ENCODE measurements around the gene ARID4B. TPM values are rescaled to one million over a fixed set of nuclear protein-coding genes. Genes with fewer than 3 reads are reported as not detected.

The ARID4B gene, protein sequence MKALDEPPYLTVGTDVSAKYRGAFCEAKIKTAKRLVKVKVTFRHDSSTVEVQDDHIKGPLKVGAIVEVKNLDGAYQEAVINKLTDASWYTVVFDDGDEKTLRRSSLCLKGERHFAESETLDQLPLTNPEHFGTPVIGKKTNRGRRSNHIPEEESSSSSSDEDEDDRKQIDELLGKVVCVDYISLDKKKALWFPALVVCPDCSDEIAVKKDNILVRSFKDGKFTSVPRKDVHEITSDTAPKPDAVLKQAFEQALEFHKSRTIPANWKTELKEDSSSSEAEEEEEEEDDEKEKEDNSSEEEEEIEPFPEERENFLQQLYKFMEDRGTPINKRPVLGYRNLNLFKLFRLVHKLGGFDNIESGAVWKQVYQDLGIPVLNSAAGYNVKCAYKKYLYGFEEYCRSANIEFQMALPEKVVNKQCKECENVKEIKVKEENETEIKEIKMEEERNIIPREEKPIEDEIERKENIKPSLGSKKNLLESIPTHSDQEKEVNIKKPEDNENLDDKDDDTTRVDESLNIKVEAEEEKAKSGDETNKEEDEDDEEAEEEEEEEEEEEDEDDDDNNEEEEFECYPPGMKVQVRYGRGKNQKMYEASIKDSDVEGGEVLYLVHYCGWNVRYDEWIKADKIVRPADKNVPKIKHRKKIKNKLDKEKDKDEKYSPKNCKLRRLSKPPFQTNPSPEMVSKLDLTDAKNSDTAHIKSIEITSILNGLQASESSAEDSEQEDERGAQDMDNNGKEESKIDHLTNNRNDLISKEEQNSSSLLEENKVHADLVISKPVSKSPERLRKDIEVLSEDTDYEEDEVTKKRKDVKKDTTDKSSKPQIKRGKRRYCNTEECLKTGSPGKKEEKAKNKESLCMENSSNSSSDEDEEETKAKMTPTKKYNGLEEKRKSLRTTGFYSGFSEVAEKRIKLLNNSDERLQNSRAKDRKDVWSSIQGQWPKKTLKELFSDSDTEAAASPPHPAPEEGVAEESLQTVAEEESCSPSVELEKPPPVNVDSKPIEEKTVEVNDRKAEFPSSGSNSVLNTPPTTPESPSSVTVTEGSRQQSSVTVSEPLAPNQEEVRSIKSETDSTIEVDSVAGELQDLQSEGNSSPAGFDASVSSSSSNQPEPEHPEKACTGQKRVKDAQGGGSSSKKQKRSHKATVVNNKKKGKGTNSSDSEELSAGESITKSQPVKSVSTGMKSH (N-terminal part only)
- 48.7 and 61.0 TPM in 2 replicates for total RNA-seq (2022)
- percentile 92 among the genes with signal in this experiment for Bru-seq, nascent RNA
- BruChase-seq, experiment 1, labeled RNA remaining after a 6-hour chase = percentile 82 among the genes with signal in this experiment
- BruChase-seq, experiment 2, labeled RNA remaining after a 2-hour chase = percentile 90 among the genes with signal in this experiment
- long read RNA-seq, full-length matches to known transcripts = 40 of 83 reads
- long read RNA-seq, partial matches to known transcripts = 29 of 83 reads
- long read RNA-seq, other reads (novel, unspliced or antisense) = 14 of 83 reads

DNA sequence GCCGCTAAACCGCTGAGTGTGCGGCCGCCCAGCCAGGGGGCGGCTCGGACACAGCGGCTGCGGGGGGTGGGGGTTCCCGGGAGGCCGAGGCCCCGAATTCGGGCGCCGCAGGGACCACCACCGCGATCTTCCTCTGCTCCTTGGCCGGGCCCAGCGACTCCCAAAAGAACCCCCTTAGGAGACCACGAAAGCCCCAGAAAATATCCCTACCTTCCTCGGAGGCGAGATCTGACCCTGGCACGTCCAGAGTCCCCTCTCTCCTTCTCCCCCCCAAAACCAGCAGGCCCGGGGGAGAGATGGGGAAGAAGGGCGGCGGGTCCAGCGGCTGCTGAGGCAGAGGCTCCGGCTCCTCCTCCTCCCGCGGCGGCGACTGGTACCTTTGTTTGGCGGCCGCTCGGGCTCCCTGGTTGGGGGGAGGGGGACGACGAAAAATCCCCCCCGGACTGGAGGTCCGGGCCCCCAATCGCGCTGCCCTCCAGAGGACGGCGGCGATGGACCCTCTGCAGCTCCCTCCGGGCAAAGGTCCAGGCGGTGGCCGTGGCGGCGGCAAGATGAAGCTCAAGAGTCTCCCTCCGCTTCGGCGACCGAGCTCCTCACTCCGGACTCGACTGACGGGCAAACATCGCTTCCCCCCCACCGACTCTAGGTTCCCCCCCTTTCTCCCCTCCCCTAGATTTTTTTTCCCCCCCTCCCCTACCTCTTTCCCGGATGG is at the start of gene ARID4B:
Gene ARID4B (minus strand): TSS at position 621 of the 712 bp plus-strand sequence. CDS start 1,260 bp downstream, outside the sequence.
- intact Hi-C loops (cut with micrococcal nuclease) = loop anchor here (1.0 to 5.0 kb wide), 5 partner anchors 40 to 225 kb away; partner anchors contain the start of genes RBM34 and TBCE
- Mint-ChIP-seq H3K27me3 (ENCODE audit: insufficient read depth, unreplicated experiment) (no peaks in the 10 kb centered on the region), H3K9me3 (ENCODE audit: unreplicated experiment) (no peaks in the 10 kb centered on the region), H3K4me3 (ENCODE audit: unreplicated experiment) (no peak within 1 kb of the TSS), H3K36me3 (ENCODE audit: insufficient read depth, unreplicated experiment) (peaks cover 28% of the 10 kb centered on the region), H3K4me1 (ENCODE audit: insufficient read depth, unreplicated experiment) (peaks cover 25% of the 10 kb centered on the region), H3K27ac (ENCODE audit: low read depth, unreplicated experiment) (no peak within 1 kb of the TSS)
- TF ChIP-seq, protein P1, sequence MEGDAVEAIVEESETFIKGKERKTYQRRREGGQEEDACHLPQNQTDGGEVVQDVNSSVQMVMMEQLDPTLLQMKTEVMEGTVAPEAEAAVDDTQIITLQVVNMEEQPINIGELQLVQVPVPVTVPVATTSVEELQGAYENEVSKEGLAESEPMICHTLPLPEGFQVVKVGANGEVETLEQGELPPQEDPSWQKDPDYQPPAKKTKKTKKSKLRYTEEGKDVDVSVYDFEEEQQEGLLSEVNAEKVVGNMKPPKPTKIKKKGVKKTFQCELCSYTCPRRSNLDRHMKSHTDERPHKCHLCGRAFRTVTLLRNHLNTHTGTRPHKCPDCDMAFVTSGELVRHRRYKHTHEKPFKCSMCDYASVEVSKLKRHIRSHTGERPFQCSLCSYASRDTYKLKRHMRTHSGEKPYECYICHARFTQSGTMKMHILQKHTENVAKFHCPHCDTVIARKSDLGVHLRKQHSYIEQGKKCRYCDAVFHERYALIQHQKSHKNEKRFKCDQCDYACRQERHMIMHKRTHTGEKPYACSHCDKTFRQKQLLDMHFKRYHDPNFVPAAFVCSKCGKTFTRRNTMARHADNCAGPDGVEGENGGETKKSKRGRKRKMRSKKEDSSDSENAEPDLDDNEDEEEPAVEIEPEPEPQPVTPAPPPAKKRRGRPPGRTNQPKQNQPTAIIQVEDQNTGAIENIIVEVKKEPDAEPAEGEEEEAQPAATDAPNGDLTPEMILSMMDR (IDR thresholded peaks at IDR 0.05; ENCODE audit: unreplicated experiment) = no peak
- POLR2A ChIA-PET = interaction anchor here (0.6 to 9.2 kb wide), 30 partner anchors 13 to 723 kb away, joined by 3 to 193 read pairs (median 6); partner anchors contain the start of genes B3GALNT2, RBM34, TBCE and TOMM20
- no TSS peak for BruUV-seq (replicated peaks)
- CTCF ChIA-PET = interaction anchor here (0.6 to 6.5 kb wide), 5 partner anchors 65 to 115 kb away, joined by 3 to 61 read pairs (median 4); no protein-coding TSS in a partner anchor
- no peak for DNase-seq (ENCODE audit: unreplicated experiment)

DNA sequence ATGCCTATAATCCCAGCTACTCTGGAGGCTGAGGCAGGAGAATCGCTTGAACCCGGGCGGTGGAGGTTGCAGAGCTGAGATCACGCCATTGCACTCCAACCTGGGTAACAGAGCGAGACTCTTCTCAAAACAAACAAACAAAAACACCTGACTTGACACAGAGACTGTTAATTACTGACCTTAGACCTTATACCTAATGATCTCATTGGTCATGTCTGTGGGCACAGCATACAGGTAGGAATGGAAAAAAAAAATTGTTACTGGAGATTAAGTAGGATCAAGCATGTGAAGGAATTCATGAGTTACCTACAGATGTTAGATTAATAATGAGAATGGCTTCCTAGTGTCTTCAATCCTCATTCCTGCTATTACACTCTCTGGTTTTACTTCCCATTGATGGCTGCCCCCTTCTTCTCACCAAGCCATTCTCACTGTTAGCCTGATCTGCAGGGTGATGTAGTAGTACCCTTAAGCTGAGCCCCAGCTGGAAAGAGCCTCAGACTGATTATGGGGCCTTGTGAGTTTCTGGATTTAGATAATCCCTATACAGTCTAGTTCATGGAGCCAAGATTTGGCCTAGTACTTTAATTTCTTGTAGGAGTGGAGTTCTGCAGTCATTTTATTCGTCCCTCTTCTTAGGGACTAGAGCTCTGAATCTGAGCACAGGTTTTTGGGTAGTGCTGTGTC is 48.1 kb upstream of the ARID4B start:
- Mint-ChIP-seq H3K27me3 (ENCODE audit: insufficient read depth, unreplicated experiment) (no peaks in the 10 kb centered on the region), H3K9me3 (ENCODE audit: unreplicated experiment) (no peaks in the 10 kb centered on the region), H3K36me3 (ENCODE audit: insufficient read depth, unreplicated experiment) (peaks cover 66% of the 10 kb centered on the region), H3K4me3 (ENCODE audit: unreplicated experiment) (no peak overlapping the region), H3K27ac (ENCODE audit: low read depth, unreplicated experiment) (peak overlapping the region; percentile 39), H3K4me1 (ENCODE audit: insufficient read depth, unreplicated experiment) (no peaks in the 10 kb centered on the region)
- DNase-seq (ENCODE audit: unreplicated experiment) = no peak
- TF ChIP-seq, protein P1 (IDR thresholded peaks at IDR 0.05; ENCODE audit: unreplicated experiment) = no peak
- no TSS peak for BruUV-seq (replicated peaks)
- ChIA-PET CTCF (interaction anchor here (0.6 to 3.6 kb wide), 6 partner anchors 14 to 459 kb away, joined by 3 to 9 read pairs (median 6); partner anchors contain the start of gene B3GALNT2), POLR2A (interaction anchor here (0.6 to 1.5 kb wide), 4 partner anchors 9 to 625 kb away, joined by 3 to 7 read pairs (median 5); partner anchors contain the start of gene TBCE)
- intact Hi-C loops (cut with micrococcal nuclease) = no loop called here

DNA sequence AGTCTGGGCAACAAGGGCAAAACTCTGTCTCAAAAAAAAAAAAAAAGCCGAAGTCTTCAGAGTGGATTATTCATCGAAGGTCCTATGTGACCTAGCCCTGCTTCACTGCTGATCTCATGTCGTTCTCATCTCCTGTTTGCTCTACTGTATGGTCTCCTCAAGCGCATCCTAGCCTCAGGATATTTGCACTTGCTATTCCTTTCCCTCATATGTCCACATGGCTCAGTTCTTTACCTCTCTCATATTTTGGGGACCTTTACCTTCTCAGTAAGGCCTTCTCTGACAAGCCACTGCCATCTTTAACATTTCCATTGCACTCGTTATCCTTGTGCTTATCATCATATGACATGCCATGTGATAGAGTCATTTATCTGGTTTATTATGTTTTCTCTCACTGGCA is 41.8 kb upstream of the ARID4B start:
- Mint-ChIP-seq H3K27ac (ENCODE audit: low read depth, unreplicated experiment) (peak overlapping the region; percentile 17), H3K27me3 (ENCODE audit: insufficient read depth, unreplicated experiment) (no peaks in the 10 kb centered on the region), H3K36me3 (ENCODE audit: insufficient read depth, unreplicated experiment) (peaks cover 47% of the 10 kb centered on the region), H3K4me3 (ENCODE audit: unreplicated experiment) (peak overlapping the region; percentile 3), H3K9me3 (ENCODE audit: unreplicated experiment) (no peaks in the 10 kb centered on the region), H3K4me1 (ENCODE audit: insufficient read depth, unreplicated experiment) (peaks cover 26% of the 10 kb centered on the region)
- no peak for DNase-seq (ENCODE audit: unreplicated experiment)
- no TSS peak for BruUV-seq (replicated peaks)
- CTCF ChIA-PET = interaction anchor here (0.6 to 1.2 kb wide), 3 partner anchors 47 to 550 kb away, joined by 3 to 4 read pairs (median 3); no protein-coding TSS in a partner anchor
- TF ChIP-seq, protein P1 (IDR thresholded peaks at IDR 0.05; ENCODE audit: unreplicated experiment) = no peak
- POLR2A ChIA-PET = interaction anchor here (0.7 kb wide), 1 partner anchor 49 kb away, joined by 4 read pairs; no protein-coding TSS in a partner anchor
- intact Hi-C loops (cut with micrococcal nuclease) = no loop called here

All from MCF 10A (cell line).